ENCODE measurements around the gene IL16. TPM values are rescaled to one million over a fixed set of nuclear protein-coding genes. Genes with fewer than 3 reads are reported as not detected.

IL16 gene
- total and polyA plus RNA-seq, 9 of the 15 experiments (the other 6 are each of a cell fraction or from before 2014, with no cell fraction given) = 1.4 to 18.8 (median 10.6) TPM

- CTCF ChIA-PET (ENCODE audit: low intra/inter-chr PET ratio) = no interaction called here
- Histone ChIP-seq H4K20me1 (replicated peaks; ENCODE audit: control insufficient read depth, insufficient read depth, low read length) (no peaks in the 10 kb centered on the region), H3K79me2 (ENCODE audit: control insufficient read depth, insufficient read depth, low read length) (no peaks in the 10 kb centered on the region), H3K27ac (ENCODE audit: extremely low read depth, low read depth, low read length) (no peak overlapping the region), H3K27me3 (ENCODE audit: control insufficient read depth in 2 of 2, insufficient read depth in 2 of 2, low read length in 2 of 2) (no peaks in the 10 kb centered on the region), H2AFZ (ENCODE audit: low read depth, low read length) (no peak overlapping the region), H3K9me1 (ENCODE audit: control insufficient read depth, insufficient read depth, low read length) (no peaks in the 10 kb centered on the region), H3K9me3 (replicated peaks; ENCODE audit: control insufficient read depth, insufficient read depth, low read depth, low read length) (no peaks in the 10 kb centered on the region), H3K36me3 (ENCODE audit: control insufficient read depth, insufficient read depth, low read length) (no peaks in the 10 kb centered on the region), H3K4me2 (ENCODE audit: insufficient read depth, low read length) (no peak overlapping the region), H3K9ac (ENCODE audit: insufficient read depth in 1 of 2, low read depth in 2 of 2, low read length in 2 of 2) (no peak overlapping the region), H3K4me1 (replicated peaks in 1 of 2; ENCODE audit: control insufficient read depth in 2 of 2, insufficient read depth in 2 of 2, low read length in 2 of 2) (no peaks in the 10 kb centered on the region), H3K4me3 (no peak overlapping the region)
- POLR2A ChIA-PET = interaction anchor here (0.9 to 1.7 kb wide), 2 partner anchors 13 to 14 kb away, joined by 3 to 4 read pairs; no protein-coding TSS in a partner anchor
- ATAC-seq = no peak
- intact Hi-C loops (cut with micrococcal nuclease) (no loop called here), in situ Hi-C loops (cut with MboI) (no loop called here)
- FAIRE-seq = no peak
- no TSS peak for BruUV-seq (replicated peaks)
- no peak for DNase-seq (ENCODE audit: extremely low read depth in 1 of 4, low spot score in 3 of 4)
- TF ChIP-seq ZNF512 (tag; IDR thresholded peaks at IDR 0.05) (no peak), ZNF253 (CRISPR knock-in tag; conservative IDR thresholded peaks at IDR 0.05) (no peak), NR3C1 (CRISPR knock-in tag; IDR thresholded peaks at IDR 0.05) (no peak)
- 60% methylated on average over 1 of the region's 1 CpG for WGBS (ENCODE audit: insufficient coverage, low coverage, missing lambda C conversion rate)
Observed at GRCh38 chr15:81221449-81221848, 24.8 kb downstream of the IL16 start.

- H3K4me2 ChIP-seq (ENCODE audit: insufficient read depth, low read length) = no peak overlapping the region
- in situ Hi-C loops (cut with MboI) = no loop called here
- CTCF ChIA-PET (ENCODE audit: low intra/inter-chr PET ratio) = no interaction called here
Observed at GRCh38 chr15:81222007-81222406, 25.3 kb downstream of the IL16 start.

More at GRCh38 chr15:81222007-81222406, 25.3 kb downstream of the IL16 start:
- Histone ChIP-seq H3K79me2 (ENCODE audit: control insufficient read depth, insufficient read depth, low read length) (no peaks in the 10 kb centered on the region), H3K9ac (ENCODE audit: insufficient read depth in 1 of 2, low read depth in 2 of 2, low read length in 2 of 2) (no peak overlapping the region), H3K9me1 (ENCODE audit: control insufficient read depth, insufficient read depth, low read length) (no peaks in the 10 kb centered on the region), H3K27ac (ENCODE audit: extremely low read depth, low read depth, low read length) (no peak overlapping the region), H3K4me3 (no peak overlapping the region), H3K9me3 (replicated peaks; ENCODE audit: control insufficient read depth, insufficient read depth, low read depth, low read length) (no peaks in the 10 kb centered on the region), H3K36me3 (ENCODE audit: control insufficient read depth, insufficient read depth, low read length) (no peaks in the 10 kb centered on the region), H3K27me3 (ENCODE audit: control insufficient read depth in 2 of 2, insufficient read depth in 2 of 2, low read length in 2 of 2) (no peaks in the 10 kb centered on the region), H3K4me1 (replicated peaks in 1 of 2; ENCODE audit: control insufficient read depth in 2 of 2, insufficient read depth in 2 of 2, low read length in 2 of 2) (no peaks in the 10 kb centered on the region), H2AFZ (ENCODE audit: low read depth, low read length) (no peak overlapping the region), H4K20me1 (replicated peaks; ENCODE audit: control insufficient read depth, insufficient read depth, low read length) (no peaks in the 10 kb centered on the region)
- ATAC-seq = peak; percentile 45; the same call in 1 of the 3 replicates
- 52% methylated on average over 2 of the region's 3 CpGs for WGBS (ENCODE audit: insufficient coverage, low coverage, missing lambda C conversion rate)
- no peak for FAIRE-seq
- POLR2A ChIA-PET = interaction anchor here (0.7 to 1.7 kb wide), 2 partner anchors 14 to 1210 kb away, joined by 3 to 4 read pairs; no protein-coding TSS in a partner anchor
- DNase-seq (ENCODE audit: extremely low read depth in 1 of 4, low spot score in 3 of 4) = peak in 1 of 4 experiments; percentile 14
- intact Hi-C loops (cut with micrococcal nuclease) = no loop called here
- BruUV-seq (replicated peaks) = no TSS peak
- TF ChIP-seq LEF1 (IDR thresholded peaks at IDR 0.05) (no peak), VEZF1 (CRISPR knock-in tag; IDR thresholded peaks at IDR 0.05) (no peak), CTCF (IDR thresholded peaks at IDR 0.05 in 2 of 3, conservative IDR thresholded peaks at IDR 0.05 in 1 of 3; ENCODE audit: insufficient read depth in 2 of 3, low read depth in 1 of 3, low read length in 3 of 3) (peak in 1 of 3 experiments; percentile 7; a peak in 1 of 6 replicates), SREBF1 (IDR thresholded peaks at IDR 0.05; ENCODE audit: borderline replicate concordance, low read depth, low read length) (no peak), ZNF584 (CRISPR knock-in tag; IDR thresholded peaks at IDR 0.05; ENCODE audit: low read depth) (no peak)
